Measurements from ENCODE around the gene HTD2. TPM values are rescaled to one million over a fixed set of nuclear protein-coding genes. Genes with fewer than 3 reads are reported as not detected.

The HTD2 gene
- total and polyA plus RNA-seq, 2 experiments from 2014 or later, result 9.9 to 26.0 TPM

- DNase-seq (ENCODE audit: low read depth in 1 of 2, low spot score in 1 of 2), result no peak
- no peaks in the 10 kb centered on the region for H3K27me3 ChIP-seq
- H3K9me3 ChIP-seq (ENCODE audit: low read depth), result no peaks in the 10 kb centered on the region
- no peak overlapping the region for H3K4me3 ChIP-seq
- no peaks in the 10 kb centered on the region for H3K4me1 ChIP-seq (ENCODE audit: low read depth)
- TF ChIP-seq CTCF (IDR thresholded peaks at IDR 0.05; ENCODE audit: low read depth, low read length), result no peak
- no peaks in the 10 kb centered on the region for H3K36me3 ChIP-seq
- no peak overlapping the region for H3K27ac ChIP-seq
These were observed 14.5 kb upstream of the HTD2 start for GRCh38 chr3:58291671-58292338.

- no peaks in the 10 kb centered on the region for H3K4me1 ChIP-seq (ENCODE audit: low read depth)
- no peak for TF ChIP-seq CTCF (IDR thresholded peaks at IDR 0.05; ENCODE audit: low read depth, low read length)
- no peaks in the 10 kb centered on the region for H3K36me3 ChIP-seq
- no peak overlapping the region for H3K4me3 ChIP-seq
- DNase-seq (ENCODE audit: low read depth in 1 of 2, low spot score in 1 of 2), result no peak
- no peaks in the 10 kb centered on the region for H3K27me3 ChIP-seq
- no peak overlapping the region for H3K27ac ChIP-seq
- no peaks in the 10 kb centered on the region for H3K9me3 ChIP-seq (ENCODE audit: low read depth)
These were observed 13.5 kb upstream of the HTD2 start for GRCh38 chr3:58292866-58293265.

GRCh38 chr3:58293516-58293915, 12.8 kb upstream of the HTD2 start:
- Histone ChIP-seq H3K9me3 (ENCODE audit: low read depth) (no peaks in the 10 kb centered on the region), H3K27me3 (no peaks in the 10 kb centered on the region), H3K4me3 (no peak overlapping the region), H3K36me3 (no peaks in the 10 kb centered on the region), H3K27ac (no peak overlapping the region), H3K4me1 (ENCODE audit: low read depth) (no peaks in the 10 kb centered on the region)
- DNase-seq (ENCODE audit: low read depth in 1 of 2, low spot score in 1 of 2), result no peak
- no peak for TF ChIP-seq CTCF (IDR thresholded peaks at IDR 0.05; ENCODE audit: low read depth, low read length)

- peaks cover 7% of the 10 kb centered on the region for H3K4me1 ChIP-seq (ENCODE audit: low read depth)
- TF ChIP-seq CTCF (IDR thresholded peaks at IDR 0.05; ENCODE audit: low read depth, low read length), result no peak
- no peak overlapping the region for H3K27ac ChIP-seq
- no peak overlapping the region for H3K4me3 ChIP-seq
- no peaks in the 10 kb centered on the region for H3K36me3 ChIP-seq
- DNase-seq (ENCODE audit: low read depth in 1 of 2, low spot score in 1 of 2), result no peak
- H3K9me3 ChIP-seq (ENCODE audit: low read depth), result no peaks in the 10 kb centered on the region
- H3K27me3 ChIP-seq, result no peaks in the 10 kb centered on the region
These were observed 10.1 kb upstream of the HTD2 start for GRCh38 chr3:58296269-58296668.

GRCh38 chr3:58296843-58297242, 9.5 kb upstream of the HTD2 start:
- peaks cover 7% of the 10 kb centered on the region for H3K4me1 ChIP-seq (ENCODE audit: low read depth)
- H3K27ac ChIP-seq, result no peak overlapping the region
- no peak for TF ChIP-seq CTCF (IDR thresholded peaks at IDR 0.05; ENCODE audit: low read depth, low read length)
- no peaks in the 10 kb centered on the region for H3K27me3 ChIP-seq
- no peaks in the 10 kb centered on the region for H3K36me3 ChIP-seq
- H3K9me3 ChIP-seq (ENCODE audit: low read depth), result no peaks in the 10 kb centered on the region
- DNase-seq (ENCODE audit: low read depth in 1 of 2, low spot score in 1 of 2), result no peak
- H3K4me3 ChIP-seq, result no peak overlapping the region

All from cardiac muscle cell (in vitro differentiated cells and primary cell).